WTC11 (cell line): Measurements from ENCODE around the gene KHK. TPM values are rescaled to one million over a fixed set of nuclear protein-coding genes. Genes with fewer than 3 reads are reported as not detected.

Experiments used
- ATAC-seq: fragments of 200-7000 bp; cut with Tn5 transposase; 2 replicates; pipeline ENCODE4 v1.10.0; 2021; ENCODE audit warnings: mild to moderate bottlenecking, moderate library complexity
- CTCF ChIA-PET: fragments of 300-600 bp; sonication (Branson Sonifier 250); formaldehyde crosslinking; loops from one replicate; lab custom pipeline; 2021; ENCODE audit warnings: antibody characterized with exemption; lab: Charles Lee
- POLR2A ChIA-PET: fragments of 350-600 bp; sonication (Branson Sonifier 250); formaldehyde crosslinking; loops from one replicate; lab custom pipeline; 2021; ENCODE audit warnings: antibody characterized with exemption; lab: Charles Lee
- DNase-seq: peaks from one replicate; pipeline ENCODE4 v3.0.0; 2021; ENCODE audit warnings: low spot score
- H3K27ac Mint-ChIP-seq: 2 replicates; pipeline ENCODE4 v1.8.0; 2021; ENCODE audit warnings: mixed read lengths
- H3K27me3 Mint-ChIP-seq: 2 replicates; pipeline ENCODE4 v1.8.0; 2021; ENCODE audit warnings: low read depth, mild to moderate bottlenecking, moderate library complexity, mixed read lengths
- H3K36me3 Mint-ChIP-seq: 2 replicates; pipeline ENCODE4 v1.8.0; 2021; ENCODE audit warnings: mixed read lengths
- H3K4me1 Mint-ChIP-seq: 2 replicates; pipeline ENCODE4 v1.8.0; 2022; ENCODE audit warnings: mixed read lengths
- H3K4me3 Mint-ChIP-seq: 2 replicates; pipeline ENCODE4 v1.8.0; 2021; ENCODE audit warnings: mild to moderate bottlenecking, moderate library complexity, mixed read lengths
- H3K9me3 Mint-ChIP-seq: 2 replicates; pipeline ENCODE4 v1.8.0; 2021; ENCODE audit warnings: mixed read lengths
- AR ChIP-seq: fragments of 250-450 bp; sonication (Bioruptor Pico); IDR thresholded peaks from 2 replicates; pipeline ENCODE4 v1.9.0; 2021; ENCODE audit warnings: mild to moderate bottlenecking
- ATF6 ChIP-seq: sonication (generic); formaldehyde crosslinking; IDR thresholded peaks from 2 replicates; pipeline ENCODE4 v1.8.1; 2023; ENCODE audit warnings: mild to moderate bottlenecking, missing genetic modification reagents
- CREB1 ChIP-seq: sonication (generic); formaldehyde crosslinking; IDR thresholded peaks from 2 replicates; pipeline ENCODE4 v1.8.0; 2023; ENCODE audit warnings: mild to moderate bottlenecking, missing genetic modification reagents
- FOXK1 ChIP-seq: sonication (generic); formaldehyde crosslinking; IDR thresholded peaks from 2 replicates; pipeline ENCODE4 v1.8.0; 2022; ENCODE audit warnings: mild to moderate bottlenecking, moderate library complexity, missing genetic modification reagents
- FOXP4 ChIP-seq: sonication (generic); formaldehyde crosslinking; IDR thresholded peaks from 2 replicates; pipeline ENCODE4 v1.8.0; 2022; ENCODE audit warnings: mild to moderate bottlenecking, missing genetic modification reagents
- GRHL2 ChIP-seq: fragments of 250-450 bp; sonication (Bioruptor Pico); IDR thresholded peaks from 2 replicates; pipeline ENCODE4 v1.8.0; 2022; ENCODE audit warnings: mild to moderate bottlenecking, moderate library complexity; ENCODE audit not compliant: insufficient replicate concordance, severe bottlenecking
- IRF1 ChIP-seq: sonication (generic); formaldehyde crosslinking; IDR thresholded peaks from 2 replicates; pipeline ENCODE4 v1.8.0; 2023; ENCODE audit warnings: missing genetic modification reagents
- JAZF1 ChIP-seq: fragments of 250-450 bp; sonication (Bioruptor Pico); IDR thresholded peaks from 2 replicates; pipeline ENCODE4 v1.9.0; 2021; ENCODE audit warnings: moderate library complexity, mild to moderate bottlenecking, inconsistent platforms
- MYBL2 ChIP-seq: sonication (generic); formaldehyde crosslinking; IDR thresholded peaks from 2 replicates; pipeline ENCODE4 v1.8.1; 2023; ENCODE audit warnings: mild to moderate bottlenecking, moderate library complexity, missing genetic modification reagents
- SOX15 ChIP-seq: fragments of 250-450 bp; sonication (Bioruptor Pico); IDR thresholded peaks from 2 replicates; pipeline ENCODE4 v1.9.0; 2021; ENCODE audit warnings: mild to moderate bottlenecking
- STAT6 ChIP-seq: sonication (generic); formaldehyde crosslinking; conservative IDR thresholded peaks from 2 replicates; pipeline ENCODE4 v1.8.1; 2023; ENCODE audit warnings: mild to moderate bottlenecking, low read depth, missing genetic modification reagents, moderate library complexity
- ZBTB43 ChIP-seq: sonication (generic); formaldehyde crosslinking; IDR thresholded peaks from 2 replicates; pipeline ENCODE4 v1.8.1; 2023; ENCODE audit warnings: mild to moderate bottlenecking, missing genetic modification reagents
- ZNF263 ChIP-seq: sonication (generic); formaldehyde crosslinking; IDR thresholded peaks from 2 replicates; pipeline ENCODE4 v1.8.1; 2022; ENCODE audit warnings: low read depth, mild to moderate bottlenecking, moderate library complexity, missing genetic modification reagents
- ZNF281 ChIP-seq: sonication (generic); formaldehyde crosslinking; IDR thresholded peaks from 2 replicates; pipeline ENCODE4 v1.8.0; 2023; ENCODE audit warnings: mild to moderate bottlenecking, missing genetic modification reagents
- ZNF396 ChIP-seq: fragments of 250-450 bp; sonication (Bioruptor Pico); IDR thresholded peaks from 2 replicates; pipeline ENCODE4 v1.8.0; 2021; ENCODE audit warnings: mild to moderate bottlenecking, moderate library complexity, borderline replicate concordance
- ZNF532 ChIP-seq: fragments of 250-450 bp; sonication (Bioruptor Pico); IDR thresholded peaks from 2 replicates; pipeline ENCODE4 v1.9.0; 2021; ENCODE audit warnings: mild to moderate bottlenecking, borderline replicate concordance
- total RNA-seq: library from RNA; stranded (reverse); gene quantifications from 3 replicates; pipeline ENCODE4 v1.2.3, GENCODE V29; 2021

The KHK gene
- total RNA-seq, 1 experiment from 2014 or later: 17.4 TPM

GRCh38 chr2:27065128-27065527 lies 21.4 kb upstream of the KHK start (continued):
- no peak for TF ChIP-seq IRF1 (CRISPR knock-in tag)
- TF ChIP-seq SOX15: no peak
- TF ChIP-seq GRHL2 (CRISPR knock-in tag): no peak
- TF ChIP-seq JAZF1: no peak
- TF ChIP-seq ZBTB43: no peak
- TF ChIP-seq FOXP4 (CRISPR knock-in tag): no peak
- no peak for TF ChIP-seq ZNF281 (CRISPR knock-in tag)
- no peak for TF ChIP-seq ZNF396 (CRISPR knock-in tag)

- Mint-ChIP-seq H3K4me1 (peaks cover 5% of the 10 kb centered on the region), H3K27me3 (no peaks in the 10 kb centered on the region; the same call in 1 of the 2 replicates), H3K27ac (no peak overlapping the region), H3K4me3 (no peak overlapping the region), H3K9me3 (no peaks in the 10 kb centered on the region), H3K36me3 (peaks cover 41% of the 10 kb centered on the region)
- ChIA-PET CTCF (no interaction called here), POLR2A (interaction anchor here (0.7 kb wide), 1 partner anchor 565 kb away, joined by 4 read pairs; no protein-coding TSS in a partner anchor)
- ATAC-seq (no peak), DNase-seq (no peak)
- TF ChIP-seq AR (no peak), FOXK1 (CRISPR knock-in tag) (no peak), ZNF396 (CRISPR knock-in tag) (no peak), STAT6 (CRISPR knock-in tag) (no peak), ATF6 (CRISPR knock-in tag) (no peak), ZNF532 (CRISPR knock-in tag) (no peak), MYBL2 (CRISPR knock-in tag) (no peak), ZNF263 (no peak), CREB1 (CRISPR knock-in tag) (no peak)
Observed at GRCh38 chr2:27067385-27067784, 19.2 kb upstream of the KHK start.
